Kidney tubule cell (primary cell): ENCODE data around the gene MEOX1.
A peak's percentile ranks its signal among the peaks of the same experiment; 100 is the strongest.
"Not testable (repeated sequence)": the region's sequence is repeated elsewhere in the genome, so short reads cannot be mapped to it uniquely, and the experiment has no call there.

ENCODE experiments used
- DNase-seq: peaks from one replicate; pipeline ENCODE4 v3.0.0-alpha.2; 2018; ENCODE audit warnings: low spot score

MEOX1 gene

DNA sequence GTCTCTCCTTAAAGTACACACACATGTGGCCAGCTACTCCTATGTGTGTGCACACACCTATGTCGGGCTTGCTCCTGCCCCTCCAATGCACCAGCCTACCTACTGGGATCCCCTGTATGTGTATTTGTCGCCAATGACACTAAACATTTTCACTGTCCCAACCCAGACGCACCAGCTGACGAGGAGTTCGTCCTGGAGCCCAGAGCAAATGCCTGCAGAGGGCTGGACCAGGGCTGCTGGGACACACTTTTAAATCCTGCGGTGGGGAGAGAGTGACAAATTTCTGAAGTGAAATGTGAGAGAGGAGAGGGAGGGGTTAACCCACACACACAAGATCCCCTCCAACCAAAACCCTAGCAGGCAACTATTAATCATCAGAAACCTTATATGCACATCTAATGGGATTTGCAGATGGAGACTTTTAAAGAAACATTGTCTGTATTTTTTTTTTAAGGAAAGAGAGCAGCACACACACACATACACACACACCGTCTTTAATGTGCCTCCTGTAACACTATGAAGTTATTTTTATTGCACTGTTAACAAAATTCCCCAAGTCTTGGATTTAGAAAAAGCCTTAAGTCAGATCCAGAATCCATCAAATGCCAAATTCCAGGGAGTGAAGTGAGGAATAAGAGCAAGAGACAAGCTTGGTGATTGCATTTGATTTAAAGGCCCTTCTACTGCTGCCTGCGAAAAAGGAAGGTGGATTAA is at the start of gene MEOX1:
Gene MEOX1, minus strand, starts transcription at position 224 of the 714 bp plus-strand sequence. CDS start 388 bp downstream, outside the sequence.
- DNase-seq, result peak; percentile 53

GRCh38 chr17:43710101-43710500 is 48.4 kb upstream of the MEOX1 start:
- DNase-seq, result no peak

GRCh38 chr17:43709210-43709609 is 47.5 kb upstream of the MEOX1 start:
- DNase-seq, result no peak

DNA sequence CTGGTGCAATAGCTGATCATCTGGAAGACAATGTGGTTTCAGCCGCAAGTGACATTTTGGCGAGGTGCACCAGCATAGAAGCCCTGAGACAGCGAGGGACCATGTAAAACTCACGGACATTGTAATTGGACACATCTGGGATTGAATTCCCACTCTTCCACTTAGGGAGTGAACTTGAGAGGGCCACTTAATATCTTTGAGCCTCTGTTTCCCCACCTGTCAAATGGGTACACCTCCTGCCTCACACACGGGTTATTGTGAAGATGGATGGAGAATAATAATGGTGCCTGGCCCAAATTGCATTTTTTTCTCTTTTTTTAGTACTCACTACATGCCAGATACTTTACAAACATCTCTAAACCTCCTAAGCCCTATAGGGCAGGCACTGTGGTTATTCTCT is 45.5 kb upstream of the MEOX1 start:
- DNase-seq, result no peak

DNA sequence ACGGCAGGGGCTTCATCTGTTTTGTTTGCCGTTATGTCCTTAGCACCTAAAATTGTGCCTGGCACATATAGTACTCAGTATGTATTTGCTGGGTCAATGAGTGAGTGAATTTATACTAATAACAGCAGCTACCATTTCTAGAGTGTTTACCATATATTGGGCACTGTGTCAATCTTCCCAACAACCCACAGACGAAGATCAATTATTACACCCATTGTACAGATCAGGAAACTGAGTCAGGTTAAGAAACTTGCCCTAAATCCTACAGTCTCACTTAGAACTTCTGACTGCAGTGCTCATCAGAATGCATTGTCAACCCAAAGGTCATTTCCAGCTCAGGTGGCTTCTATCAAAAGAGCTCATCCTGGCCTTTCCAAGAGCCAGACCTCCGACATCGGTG is 44.5 kb upstream of the MEOX1 start:
- DNase-seq, result no peak

GRCh38 chr17:43703630-43704029 is 41.9 kb upstream of the MEOX1 start:
- DNase-seq, result no peak

GRCh38 chr17:43702637-43703036 is 40.9 kb upstream of the MEOX1 start:
- no peak for DNase-seq

DNA sequence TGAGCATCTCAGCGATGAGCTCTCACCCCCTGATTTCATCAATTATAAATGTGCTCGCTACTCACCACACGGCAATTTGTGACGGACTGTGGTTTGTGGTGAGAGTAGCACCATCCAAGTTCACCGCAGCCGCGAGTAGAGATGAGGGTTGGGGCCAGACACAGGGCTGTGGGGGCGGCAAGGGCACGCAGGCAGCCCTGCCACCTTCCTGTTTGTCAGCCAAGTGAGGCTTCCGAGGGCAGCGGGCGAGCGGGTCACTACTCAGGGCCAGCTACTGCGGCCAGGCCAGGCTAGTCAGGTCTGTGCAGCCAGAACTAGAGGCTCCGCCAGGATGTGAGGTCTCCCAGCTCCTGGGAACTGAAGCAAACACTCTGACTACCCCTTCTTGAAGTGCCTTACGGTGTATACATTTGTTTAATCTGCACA is 39.6 kb upstream of the MEOX1 start:
- DNase-seq, result peak; percentile 80

DNA sequence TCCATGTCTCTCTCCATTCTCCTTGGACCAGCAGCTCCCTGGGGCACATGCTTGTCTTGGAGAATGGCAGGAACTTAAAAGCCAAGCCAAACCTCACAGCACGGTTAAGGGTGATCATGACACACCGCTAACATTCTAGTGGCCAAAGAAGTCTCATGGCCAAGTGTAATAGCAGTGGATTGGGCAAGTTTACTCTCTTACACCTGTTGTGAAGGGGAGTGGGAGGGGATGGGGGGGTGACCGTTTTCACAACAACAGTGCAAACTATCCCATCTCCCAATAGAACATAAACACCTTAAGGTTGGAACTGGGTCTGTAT is 37.7 kb upstream of the MEOX1 start:
- no peak for DNase-seq

GRCh38 chr17:43698678-43699437 is 37.1 kb upstream of the MEOX1 start:
- DNase-seq, result no peak

- DNase-seq, result no peak
These were observed 36.2 kb upstream of the MEOX1 start for GRCh38 chr17:43697937-43698336.

DNA sequence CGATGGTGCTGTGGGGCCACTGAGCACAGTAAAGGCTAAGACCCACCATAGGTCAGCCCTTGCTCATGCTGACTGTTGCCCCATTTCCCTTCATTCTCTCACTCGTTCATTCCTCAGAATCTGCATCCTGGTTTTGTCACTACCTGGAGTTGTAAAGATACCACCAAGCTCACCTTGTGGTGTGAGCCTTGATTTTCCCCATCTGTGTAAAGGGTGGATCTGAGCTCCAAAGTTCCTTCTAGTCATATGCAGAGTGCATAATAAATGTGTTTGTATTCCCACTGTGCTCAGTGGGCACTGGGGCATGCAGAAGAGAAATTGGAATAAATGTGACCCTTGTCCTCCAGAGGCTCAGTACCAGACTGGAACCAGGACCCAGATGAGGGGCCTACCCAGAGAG is 35.2 kb upstream of the MEOX1 start:
- DNase-seq, result no peak

GRCh38 chr17:43695970-43696865 is 34.5 kb upstream of the MEOX1 start:
- DNase-seq, result no peak

DNA sequence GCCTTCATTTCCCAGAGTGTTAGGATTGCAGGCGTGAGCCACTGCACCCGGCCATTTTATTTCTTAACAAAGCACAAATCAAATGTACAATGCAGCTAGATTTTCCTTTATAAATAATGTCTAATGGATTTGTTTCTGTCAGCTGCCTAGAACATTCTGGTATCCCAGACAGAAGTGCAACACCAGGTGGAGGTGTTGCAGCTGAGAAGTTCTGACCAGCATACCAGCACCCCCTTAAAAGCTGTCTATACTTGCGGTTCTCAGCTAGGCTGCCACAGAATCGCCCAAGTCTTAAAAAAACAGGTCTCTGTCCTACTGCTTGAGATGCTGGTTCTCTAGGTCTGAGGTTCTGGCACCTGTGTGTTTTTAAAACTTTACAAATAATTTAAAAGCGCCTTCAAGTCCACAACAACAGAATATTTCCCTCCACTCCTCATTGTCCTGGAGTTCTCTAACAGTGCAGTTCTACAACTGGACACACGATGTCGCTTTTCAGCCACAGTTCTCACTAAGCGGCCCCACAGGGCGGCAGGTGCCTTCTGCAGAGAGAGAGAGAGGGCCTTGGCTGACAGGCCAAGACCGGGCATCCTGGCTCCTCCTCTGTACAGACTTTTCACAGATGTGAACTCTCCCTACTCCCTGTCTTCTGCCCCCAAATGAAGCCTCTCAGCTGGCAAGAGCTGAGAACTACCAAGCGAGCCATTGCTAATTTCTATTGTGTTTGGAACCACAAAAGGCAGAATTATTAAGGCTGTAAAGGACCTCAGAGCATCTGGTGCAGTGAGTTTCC is 32.6 kb upstream of the MEOX1 start:
- peak; percentile 85 for DNase-seq

DNA sequence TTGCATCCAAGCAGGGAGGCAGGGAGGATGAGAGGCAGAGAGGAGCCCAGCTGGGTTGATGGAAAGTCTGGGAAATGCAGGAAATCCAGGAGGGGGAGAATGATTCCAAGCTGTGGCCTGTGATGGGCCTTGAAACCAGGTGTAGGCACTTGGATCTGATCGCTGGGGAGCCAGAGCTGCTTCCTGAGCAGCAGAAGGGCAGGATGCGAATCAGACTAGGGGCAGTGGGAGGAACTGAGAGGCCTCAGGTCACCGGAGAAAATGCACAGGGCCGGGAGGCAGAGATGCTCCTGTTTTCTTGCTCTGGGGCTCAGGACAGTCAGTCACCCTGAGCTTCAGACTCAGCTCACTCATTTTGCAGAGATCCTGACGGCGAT is 29.6 kb upstream of the MEOX1 start:
- DNase-seq, result no peak

DNA sequence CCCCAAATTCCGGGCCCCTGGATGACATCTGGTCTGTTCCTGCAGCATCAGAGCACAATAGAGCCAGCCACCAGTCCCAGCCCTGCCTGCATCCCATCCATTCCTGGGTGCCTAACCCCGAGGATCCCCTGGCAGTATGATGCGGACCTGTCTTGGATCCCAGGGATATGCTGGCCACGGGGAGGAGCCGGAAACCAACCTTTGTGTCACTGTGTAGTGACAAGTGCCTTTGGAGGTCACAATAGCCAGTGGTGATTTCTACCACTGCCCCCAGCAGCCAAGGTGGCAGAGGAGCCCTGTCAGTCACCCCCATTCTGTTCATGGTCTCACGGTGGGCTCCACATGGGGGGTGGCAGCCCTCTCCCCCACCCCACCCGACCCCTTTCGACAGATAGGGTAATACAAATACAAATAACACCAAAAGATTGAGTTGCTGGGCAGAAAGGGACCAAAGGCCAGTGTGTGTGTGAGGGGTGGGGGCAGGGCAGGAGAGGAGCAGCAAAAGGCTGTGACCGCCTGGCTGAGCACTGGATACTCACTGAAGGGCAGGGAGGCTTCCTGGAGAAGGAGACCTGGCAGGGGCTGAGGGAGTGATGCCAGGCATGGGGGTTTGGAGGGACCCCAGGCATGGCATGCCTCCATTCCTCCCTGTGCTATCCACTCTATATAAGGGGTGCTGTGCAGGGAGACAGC is 29.0 kb upstream of the MEOX1 start:
- no peak for DNase-seq

DNA sequence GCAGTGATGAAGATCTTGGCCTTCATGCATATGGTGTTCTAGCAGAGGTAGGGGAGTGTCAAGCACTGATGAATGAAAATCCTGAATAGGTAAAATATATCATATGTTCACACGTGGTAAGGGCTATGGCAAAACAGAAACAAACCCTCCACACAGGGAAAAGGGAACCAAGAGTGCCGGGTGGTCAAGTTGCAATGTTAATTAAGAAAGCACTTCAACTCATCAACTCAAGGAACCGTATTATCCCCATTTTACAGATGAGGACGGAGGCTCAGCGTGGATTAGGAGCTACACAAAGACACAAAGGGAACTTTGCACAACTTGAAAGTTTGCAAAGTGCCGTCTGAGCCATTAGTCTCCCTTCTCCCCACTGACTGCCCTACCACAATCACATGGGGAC is 28.1 kb upstream of the MEOX1 start:
- DNase-seq, result no peak

- no peak for DNase-seq
These were observed 27.4 kb upstream of the MEOX1 start for GRCh38 chr17:43689131-43689530.

GRCh38 chr17:43686957-43687356 is 25.2 kb upstream of the MEOX1 start:
- DNase-seq, result not testable (repeated sequence)

DNA sequence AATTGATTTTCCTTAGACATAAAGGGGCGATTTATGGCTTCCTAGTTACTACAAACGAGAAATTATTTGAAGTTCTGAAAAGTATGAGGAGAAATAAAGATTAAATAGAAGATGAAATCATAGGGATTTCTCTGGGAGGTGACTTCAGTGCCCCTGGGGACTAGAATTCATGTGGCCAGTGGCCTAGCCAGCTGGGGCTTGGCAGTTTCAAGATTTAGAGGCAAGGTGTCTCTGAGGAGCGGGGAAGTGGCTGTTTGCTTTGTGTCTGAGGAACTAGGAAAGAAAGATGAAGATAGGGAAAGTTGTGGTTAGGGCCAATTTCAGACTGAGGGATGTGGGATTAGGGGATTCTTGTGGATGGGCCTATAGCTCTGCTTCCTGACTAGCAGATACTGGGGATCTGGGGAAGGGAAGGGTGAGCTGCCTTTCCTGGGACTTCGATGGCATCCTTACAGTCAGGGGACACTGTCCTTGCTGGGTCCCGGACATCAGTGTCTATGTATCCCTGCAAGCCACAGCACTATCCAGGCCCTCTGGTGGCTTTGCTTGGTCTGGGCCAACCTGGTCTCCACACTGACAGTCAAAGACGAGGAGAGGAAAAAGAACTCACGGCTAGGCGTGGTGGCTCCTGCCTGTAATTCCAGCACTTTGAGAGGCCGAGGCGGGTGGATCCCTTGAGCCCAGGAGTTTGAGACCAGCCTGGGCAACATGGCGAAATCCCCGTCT is 22.4 kb upstream of the MEOX1 start:
- no peak for DNase-seq

DNA sequence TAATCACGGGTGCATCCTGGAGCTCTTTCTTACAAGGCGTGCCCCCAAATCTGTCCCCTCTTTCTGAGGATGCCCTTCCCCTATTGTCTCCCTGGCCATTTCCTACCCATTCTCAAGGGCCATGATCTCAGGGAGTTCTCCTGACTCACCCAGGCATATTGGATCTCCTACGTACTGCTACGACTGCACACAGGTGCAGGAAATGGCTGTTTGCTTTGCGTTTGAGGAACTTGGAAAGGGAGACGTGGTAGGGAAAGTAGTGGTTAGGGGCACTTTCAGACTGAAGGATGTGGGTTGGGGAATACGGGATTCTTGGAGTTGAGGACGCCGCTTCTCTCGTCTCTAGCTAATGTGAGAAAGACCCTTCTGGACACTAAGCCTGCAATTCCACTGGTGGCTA is 18.7 kb upstream of the MEOX1 start:
- no peak for DNase-seq
